GM18526 (cell line): ENCODE results near the gene KRTAP9-7.

Experiments used
- POLR2A ChIP-seq: IDR thresholded peaks from 3 replicates; pipeline ENCODE4 v1.6.1; 2011; ENCODE audit not compliant: insufficient read length; ENCODE audit errors: extremely low read depth

KRTAP9-7 gene

DNA sequence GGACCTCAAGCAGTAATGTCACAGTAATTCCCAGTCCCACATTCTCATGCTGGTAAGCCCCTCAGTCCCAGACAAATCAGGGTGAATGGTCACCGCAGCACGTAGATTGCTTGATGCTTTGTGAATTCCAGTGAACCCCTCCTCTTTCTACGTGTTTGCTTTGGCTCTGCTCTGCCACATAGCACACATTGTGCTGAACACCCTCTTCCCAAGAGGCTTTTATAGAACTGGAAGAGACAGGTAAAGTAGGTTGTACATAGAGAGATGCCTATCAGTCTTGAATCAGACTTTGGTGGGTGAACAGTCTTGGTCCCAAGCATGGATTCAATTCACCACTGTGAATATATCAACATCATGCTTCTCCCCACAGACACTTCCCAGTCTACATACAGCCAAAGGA lies 10.9 kb upstream of the KRTAP9-7 start:
- TF ChIP-seq POLR2A: no peak

DNA sequence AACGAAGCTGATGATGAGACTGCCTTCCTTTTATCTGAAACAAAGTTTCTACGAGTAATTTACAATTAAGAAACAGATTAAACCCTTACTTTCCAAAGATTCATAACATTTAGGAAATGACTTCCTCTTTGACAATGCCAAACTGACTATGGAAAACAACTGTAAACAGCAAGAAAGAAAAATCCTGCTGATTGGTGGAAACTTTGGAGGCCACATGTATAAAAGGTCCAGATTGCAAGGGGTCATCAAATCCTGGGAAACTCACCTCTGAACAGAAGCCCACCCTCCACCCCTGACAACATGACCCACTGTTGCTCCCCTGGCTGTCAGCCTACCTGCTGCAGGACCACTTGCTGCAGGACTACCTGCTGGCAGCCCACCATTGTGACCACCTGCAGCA lies 10.4 kb upstream of the KRTAP9-7 start, which contains the start of gene KRTAP9-6:
Gene KRTAP9-6 (plus strand): TSS at position 301 of the 400 bp plus-strand sequence. CDS start 0 bp downstream, at position 301.
- TF ChIP-seq POLR2A: no peak

DNA sequence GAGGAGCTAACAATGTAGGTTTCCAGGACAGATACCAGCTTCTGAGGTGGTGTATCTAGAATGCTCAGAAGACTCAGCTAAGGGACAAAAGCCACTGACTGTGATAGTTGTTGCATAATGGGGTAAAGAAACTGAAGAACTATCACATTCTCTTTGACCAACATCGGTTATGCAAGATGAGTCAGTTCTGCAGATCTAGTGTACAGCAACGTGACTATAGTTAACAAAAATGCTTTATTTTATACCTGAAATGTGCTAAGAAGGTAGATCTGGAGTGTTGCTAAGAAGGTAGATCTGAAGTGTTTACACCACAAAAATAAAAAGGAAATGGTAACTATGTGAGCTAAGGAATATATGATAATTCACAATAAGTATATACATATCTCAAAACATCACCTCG lies 7.8 kb upstream of the KRTAP9-7 start:
- no peak for TF ChIP-seq POLR2A

DNA sequence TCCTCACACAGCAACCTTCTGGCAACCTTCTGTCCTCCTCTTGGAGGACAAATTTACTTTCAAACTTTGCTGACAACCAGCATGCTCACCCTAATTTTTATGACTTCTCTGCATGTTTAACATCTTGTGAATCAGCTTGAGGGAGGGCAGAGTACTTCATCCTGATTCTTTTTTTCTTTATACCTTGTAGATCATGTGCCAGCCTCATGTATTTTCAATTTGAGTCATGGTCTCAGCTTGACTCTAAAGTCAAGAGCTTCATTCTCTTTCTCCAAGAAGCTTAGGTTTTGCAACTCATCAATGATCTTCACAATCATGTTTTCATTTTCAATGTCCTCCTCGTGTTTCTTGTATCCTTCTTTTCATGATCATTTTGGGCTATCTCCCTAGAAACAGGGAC lies 3.6 kb upstream of the KRTAP9-7 start:
- TF ChIP-seq POLR2A: no peak

DNA sequence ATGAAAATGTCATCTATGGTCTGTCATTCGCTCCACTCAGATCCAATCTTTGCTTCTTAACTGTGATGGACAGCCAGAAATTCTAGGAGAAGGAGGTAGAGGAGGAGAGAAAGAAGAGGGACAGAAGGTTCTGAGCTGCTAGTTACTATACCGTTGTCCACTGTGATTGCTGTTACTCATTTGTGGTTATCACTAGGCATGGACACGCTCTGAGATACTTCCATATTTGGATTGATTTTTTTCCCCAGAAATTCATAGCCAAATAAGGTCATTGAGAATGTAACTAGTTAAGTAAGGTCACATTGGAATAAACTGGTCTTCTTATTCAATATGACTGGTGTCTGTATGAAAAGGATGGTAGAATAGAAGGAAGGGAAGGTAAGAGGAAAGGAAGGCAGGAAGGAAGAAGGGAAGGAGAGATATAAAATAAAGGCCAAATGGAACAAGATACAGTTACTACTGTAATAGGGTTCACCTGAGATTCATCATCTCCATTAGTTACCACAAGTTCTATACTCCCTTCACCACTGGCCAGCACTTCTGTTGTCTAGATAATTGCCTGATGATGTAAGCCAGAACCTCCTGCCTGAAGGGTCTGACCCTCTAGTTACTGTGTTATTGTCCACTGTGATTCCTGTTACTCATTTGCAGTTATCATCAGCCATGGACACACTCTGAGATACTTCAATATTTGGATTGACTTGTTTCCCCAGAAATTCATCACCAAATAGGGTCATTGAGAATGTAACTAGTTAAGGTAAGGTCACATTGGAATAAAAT lies 2.9 kb downstream of the KRTAP9-7 start:
- TF ChIP-seq POLR2A: no peak

DNA sequence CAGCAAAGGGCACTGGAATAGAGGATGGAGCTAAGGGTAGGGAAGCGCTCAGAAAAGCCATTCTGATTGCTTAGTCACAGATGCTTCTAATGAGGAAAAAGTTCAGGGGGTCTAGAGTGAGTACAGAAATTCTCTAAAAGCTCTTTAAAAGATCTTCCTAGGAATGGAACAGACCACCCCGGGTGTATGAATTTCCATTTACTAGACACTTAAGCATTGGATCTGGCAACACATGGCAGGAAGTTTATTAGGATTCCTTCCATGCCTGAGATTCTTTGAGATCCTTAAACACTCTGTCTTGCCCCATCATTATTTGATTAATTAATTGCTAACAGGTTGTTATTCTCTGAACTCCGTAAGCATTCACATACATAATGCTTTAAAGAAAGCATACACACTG lies 8.5 kb downstream of the KRTAP9-7 start:
- TF ChIP-seq POLR2A: no peak

DNA sequence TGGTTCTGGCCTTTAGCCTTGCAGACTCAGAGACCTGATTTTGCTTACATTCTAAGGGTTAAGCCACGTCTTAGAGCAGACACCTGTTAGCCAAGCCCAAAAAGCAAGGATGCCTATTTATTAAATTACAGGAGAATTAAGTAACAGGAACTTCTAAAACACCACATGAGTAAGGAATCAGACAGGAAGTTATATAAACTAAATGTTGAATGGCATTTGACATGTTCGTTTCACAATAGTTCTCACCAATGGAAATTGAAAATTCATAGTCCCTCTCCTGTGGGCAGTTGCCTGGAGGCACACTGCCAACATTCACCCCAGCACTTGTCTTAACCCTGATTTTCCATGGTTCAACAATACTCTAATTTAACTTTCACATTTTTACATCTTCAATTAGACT lies 9.0 kb downstream of the KRTAP9-7 start:
- no peak for TF ChIP-seq POLR2A

DNA sequence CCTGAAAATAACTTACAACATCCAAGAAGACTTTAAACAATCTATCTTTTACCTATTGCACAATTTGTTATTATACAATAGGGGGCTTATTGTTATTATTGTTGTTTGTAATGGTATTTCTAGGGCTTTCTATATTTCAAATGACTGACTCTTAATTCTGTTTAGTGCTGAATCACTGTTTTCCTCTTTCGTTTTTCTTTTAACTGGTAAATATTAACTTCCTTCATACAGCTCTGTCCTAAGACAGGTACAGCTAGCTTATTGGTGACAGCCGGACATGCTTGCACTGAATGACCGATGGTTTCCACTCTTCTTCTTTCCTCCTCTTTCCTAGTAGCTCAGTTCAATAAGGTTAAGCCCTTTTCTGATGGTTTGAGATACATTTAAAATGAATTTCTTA lies 11.6 kb downstream of the KRTAP9-7 start:
- TF ChIP-seq POLR2A: no peak

DNA sequence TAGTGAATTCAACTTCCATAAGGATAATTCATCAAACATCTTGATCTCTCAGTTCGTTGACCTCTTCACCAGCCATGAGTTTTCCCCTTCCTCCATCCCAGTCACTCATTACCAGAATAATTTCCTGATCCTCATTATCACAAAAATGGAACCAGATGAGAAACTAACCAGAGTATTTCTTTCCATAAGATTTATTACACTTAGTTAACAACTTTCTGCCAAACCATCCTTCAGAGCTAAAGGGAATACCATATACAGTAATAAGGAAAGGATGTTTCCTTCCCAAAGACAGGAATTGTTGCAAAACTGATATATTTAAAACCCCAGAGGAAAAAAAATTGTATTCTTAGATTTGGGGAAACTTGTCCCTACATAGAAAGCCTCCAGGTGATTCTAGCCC lies 18.5 kb downstream of the KRTAP9-7 start:
- TF ChIP-seq POLR2A: no peak

DNA sequence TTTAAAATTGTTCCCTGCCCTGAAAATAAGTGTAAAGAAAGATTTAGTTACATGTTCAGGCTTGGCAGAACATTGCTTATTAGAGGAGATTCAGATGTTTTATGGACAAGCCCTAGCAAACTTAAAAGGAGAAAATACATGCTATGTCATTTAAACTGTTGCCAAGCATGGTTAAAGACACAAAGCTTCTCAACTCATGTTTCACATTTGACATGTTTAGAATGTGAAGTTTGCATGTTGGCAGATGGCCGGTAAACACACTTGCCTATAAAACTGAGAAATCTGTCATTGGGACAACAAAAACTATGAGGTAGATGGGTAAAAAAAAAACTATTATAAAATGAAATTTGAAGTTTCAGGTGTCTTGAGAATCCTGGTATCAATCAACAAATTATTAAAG lies 21.3 kb downstream of the KRTAP9-7 start:
- TF ChIP-seq POLR2A: no peak

DNA sequence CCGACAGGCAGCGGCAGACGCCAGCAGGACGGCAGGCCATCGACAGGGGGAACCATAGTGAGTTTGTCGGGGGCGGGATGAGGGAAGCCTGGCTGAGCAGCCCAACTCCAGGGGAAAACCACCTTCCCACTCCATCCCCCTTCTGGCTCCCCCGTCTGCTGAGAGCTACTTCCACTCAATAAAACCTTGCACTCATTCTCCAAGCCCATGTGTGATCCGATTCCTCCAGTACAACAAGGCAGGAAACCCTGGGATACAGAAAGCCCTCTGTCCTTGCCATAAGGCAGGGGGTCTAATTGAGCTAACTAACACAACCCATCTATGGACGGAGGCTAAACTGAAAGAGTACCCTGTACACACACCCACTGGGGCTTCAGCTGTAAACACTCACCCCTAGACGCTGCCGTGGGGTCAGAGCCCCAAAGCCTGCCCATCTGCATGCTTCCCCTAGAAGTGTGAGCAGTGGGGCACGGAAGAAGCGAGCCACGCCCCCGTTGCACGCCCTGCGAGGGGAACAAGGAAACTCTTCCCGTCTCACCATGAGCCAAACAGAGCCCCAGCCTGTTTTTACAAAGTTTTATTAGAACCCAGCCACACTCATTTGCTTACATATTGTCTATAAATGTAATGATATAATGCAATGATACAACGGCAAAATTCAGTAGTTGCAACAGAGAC lies 23.1 kb downstream of the KRTAP9-7 start:
- TF ChIP-seq POLR2A: no peak

DNA sequence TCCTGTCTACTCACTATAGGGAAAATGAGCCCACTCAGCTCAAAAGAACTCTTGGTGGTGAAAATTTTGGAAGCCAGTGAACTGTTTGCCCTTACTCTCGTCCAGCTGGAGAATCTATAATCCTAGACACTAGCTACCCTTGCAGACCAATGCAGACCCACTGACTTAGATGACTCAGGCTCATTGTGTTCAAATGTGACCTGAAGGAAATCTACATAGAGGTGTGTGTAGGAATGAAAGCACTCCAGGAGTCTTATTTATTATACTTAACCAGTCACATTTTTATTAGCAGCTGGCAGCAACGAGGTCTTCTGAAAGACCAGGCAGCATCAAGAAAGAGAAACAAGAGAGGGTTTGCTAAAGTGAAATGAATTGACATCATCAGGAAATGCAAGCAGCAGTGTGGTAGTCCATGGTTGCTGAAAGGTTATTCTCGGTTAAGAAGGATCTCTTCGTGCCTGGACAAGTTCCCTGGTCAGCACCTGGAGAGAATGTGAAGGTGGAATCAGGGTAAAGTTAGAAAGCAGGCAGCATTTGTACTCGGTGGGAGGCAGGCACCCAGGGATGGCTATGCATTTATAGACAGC lies 25.8 kb downstream of the KRTAP9-7 start:
- TF ChIP-seq POLR2A: no peak

DNA sequence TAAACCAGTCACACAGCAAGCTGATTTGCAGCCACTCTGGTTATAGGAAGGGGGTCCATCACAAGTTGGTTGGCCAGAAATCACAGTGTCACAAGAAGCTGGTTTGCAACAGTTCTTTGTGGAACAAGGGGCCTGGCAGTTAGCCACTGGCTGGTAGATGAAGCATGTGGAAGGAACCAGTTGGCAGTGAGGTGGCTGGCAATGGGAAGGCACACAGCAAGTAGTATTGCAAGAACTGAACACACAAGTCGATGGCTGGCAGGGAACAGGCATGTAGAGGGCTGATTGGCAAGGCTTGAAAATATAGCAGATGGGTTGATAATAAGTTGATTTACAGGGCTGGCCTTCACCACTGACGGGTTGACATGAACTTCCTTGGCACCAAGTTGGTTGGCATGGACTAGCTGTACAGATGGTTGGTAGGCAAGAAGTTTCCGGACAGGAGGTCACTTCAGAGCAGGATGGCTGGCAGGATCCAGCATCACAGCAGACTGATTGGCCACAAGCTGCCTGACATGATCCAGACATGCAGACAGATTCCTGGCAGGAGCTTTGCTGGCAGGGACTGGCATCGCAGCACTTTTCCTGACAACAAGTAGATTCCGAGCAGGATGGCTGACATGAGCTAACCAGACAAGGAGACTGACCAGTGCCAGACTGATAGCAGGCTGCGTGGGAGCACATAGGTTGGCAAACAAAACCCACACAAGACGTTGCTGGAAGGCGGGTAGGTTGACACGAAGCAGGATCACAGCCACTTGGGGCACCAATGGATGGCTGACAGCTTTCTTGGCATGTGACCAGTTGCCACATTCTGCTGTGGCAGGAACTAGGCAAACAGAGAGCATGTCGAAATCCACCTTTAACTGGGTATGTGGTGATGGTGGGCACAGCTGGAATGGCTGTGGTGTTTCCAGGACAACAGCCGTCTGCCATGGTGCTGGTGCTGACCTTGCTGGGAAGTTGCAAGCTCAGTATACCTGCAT lies 26.7 kb downstream of the KRTAP9-7 start, which contains the start of gene KRTAP29-1:
Gene KRTAP29-1 (minus strand): TSS at position 936 of the 986 bp plus-strand sequence. CDS start 0 bp downstream, at position 936.
- TF ChIP-seq POLR2A: no peak

DNA sequence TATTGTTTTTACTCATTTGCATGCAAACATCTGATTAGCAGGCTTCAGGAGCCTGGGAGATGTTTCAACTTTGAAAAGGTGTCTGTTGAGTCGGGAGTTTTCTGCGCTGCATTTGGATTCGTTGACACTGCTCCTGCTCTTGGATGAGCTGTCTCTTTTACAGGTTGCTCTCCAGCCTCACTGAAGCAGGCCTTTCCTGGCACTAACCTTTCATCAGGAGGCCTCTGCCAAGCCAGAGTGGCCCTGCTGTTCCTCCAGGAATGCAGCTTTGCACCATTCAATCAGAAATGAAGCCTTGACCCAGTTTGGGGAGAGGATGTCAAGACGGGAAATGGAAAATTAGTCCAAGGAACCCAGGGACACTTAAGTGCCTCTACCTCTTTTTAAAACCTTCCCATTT lies 27.5 kb downstream of the KRTAP9-7 start:
- TF ChIP-seq POLR2A: no peak

DNA sequence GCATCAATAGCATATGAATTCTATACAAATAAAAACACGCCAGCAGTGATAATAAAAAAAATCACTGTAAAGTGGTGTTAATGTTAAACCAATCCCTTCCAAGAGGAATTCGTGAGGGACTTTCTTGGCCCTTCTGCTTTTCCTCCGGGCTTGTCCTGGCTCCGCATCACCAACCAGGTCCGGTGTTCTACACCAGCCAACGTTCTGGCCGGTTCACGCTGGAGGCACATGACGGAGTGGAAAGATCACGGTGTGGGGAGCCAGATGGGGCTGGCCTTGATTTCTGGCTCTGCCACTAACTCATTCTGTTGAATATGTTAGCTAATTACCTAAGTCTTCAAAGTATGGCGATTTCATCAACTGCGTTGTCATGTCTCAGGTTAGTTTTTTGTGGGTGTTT lies 28.6 kb downstream of the KRTAP9-7 start:
- no peak for TF ChIP-seq POLR2A
